Measurements from ENCODE around the gene SPDYA.

- TF ChIP-seq, protein P1, sequence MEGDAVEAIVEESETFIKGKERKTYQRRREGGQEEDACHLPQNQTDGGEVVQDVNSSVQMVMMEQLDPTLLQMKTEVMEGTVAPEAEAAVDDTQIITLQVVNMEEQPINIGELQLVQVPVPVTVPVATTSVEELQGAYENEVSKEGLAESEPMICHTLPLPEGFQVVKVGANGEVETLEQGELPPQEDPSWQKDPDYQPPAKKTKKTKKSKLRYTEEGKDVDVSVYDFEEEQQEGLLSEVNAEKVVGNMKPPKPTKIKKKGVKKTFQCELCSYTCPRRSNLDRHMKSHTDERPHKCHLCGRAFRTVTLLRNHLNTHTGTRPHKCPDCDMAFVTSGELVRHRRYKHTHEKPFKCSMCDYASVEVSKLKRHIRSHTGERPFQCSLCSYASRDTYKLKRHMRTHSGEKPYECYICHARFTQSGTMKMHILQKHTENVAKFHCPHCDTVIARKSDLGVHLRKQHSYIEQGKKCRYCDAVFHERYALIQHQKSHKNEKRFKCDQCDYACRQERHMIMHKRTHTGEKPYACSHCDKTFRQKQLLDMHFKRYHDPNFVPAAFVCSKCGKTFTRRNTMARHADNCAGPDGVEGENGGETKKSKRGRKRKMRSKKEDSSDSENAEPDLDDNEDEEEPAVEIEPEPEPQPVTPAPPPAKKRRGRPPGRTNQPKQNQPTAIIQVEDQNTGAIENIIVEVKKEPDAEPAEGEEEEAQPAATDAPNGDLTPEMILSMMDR (conservative IDR thresholded peaks at IDR 0.05), result no peak
- no peak for TF ChIP-seq ZFX (IDR thresholded peaks at IDR 0.05)
Observed at GRCh38 chr2:28782423-28782822, 28.2 kb upstream of the SPDYA start.

Measured in C4-2B (cell line).